Measurements from ENCODE around the gene COQ8B.
"Not testable (repeated sequence)": the region's sequence is repeated elsewhere in the genome, so short reads cannot be mapped to it uniquely, and the experiment has no call there.

COQ8B gene

GRCh38 chr19:40742477-40742876 lies 25.8 kb upstream of the COQ8B start:
- no peak for DNase-seq (ENCODE audit: low spot score)

- no peak for DNase-seq (ENCODE audit: low spot score)
These were observed 25.1 kb upstream of the COQ8B start for GRCh38 chr19:40741527-40742390.

DNA sequence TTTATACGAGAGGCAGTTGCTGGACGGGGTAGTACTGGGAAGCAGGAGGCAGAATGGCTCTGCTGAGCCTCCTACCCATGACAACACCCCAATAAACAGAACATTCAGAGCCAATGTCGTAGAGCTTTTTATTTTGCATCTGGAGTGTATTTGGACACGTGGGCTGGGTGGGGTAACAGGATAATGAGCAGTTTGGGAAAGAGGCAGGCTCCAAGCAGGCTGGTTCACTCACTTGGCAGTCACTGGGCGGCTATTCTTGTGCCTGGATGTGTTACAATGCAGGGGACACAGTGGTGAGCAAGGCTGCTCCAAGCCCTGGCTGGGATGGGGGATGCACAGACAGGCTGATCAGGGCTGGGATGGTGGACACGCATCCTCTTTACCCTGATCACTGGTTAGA lies 24.1 kb upstream of the COQ8B start:
- DNase-seq (ENCODE audit: low spot score), result peak; percentile 82

DNA sequence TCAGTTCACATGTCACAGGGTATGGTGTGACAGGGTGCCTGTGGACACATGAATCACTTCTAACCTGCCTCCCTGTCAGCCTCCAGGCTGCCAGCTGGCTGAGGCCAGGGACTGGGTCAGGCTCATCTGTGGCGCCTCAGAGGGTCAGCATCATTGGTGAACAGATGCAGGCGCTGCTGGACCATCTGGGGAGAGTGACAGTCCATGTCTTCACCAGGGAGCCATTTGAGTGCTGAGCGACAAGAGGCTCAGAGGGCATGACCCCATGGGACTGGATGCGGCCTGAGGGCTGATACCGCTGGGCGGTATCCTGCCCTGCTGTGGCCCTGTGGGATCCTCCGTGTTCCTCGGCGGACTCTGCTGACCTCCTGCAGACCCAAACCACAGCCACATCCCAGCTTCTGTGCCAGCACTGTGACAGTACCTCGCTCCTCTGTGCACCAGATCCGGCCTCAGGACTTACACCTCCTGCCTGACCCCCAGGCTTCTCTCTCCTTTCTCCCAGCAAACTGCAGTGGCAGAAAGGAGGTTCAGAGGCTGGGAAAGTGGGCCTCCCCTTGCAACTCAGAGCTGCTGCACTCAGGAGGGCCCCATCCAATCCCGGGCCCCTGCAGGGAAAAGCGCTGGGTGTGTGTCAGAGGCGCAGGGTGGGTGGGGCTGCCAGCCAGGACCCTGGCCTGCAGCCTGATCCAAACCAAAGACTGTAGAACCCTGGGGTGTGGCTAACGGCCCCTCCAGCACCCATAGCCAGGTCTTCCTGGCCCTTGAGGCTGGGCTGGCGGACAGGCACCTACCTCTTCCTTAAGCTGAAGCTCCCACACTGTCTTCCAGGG lies 23.4 kb upstream of the COQ8B start:
- no peak for DNase-seq (ENCODE audit: low spot score)

- no peak for DNase-seq (ENCODE audit: low spot score)
These were observed 22.5 kb upstream of the COQ8B start for GRCh38 chr19:40739030-40739839.

DNA sequence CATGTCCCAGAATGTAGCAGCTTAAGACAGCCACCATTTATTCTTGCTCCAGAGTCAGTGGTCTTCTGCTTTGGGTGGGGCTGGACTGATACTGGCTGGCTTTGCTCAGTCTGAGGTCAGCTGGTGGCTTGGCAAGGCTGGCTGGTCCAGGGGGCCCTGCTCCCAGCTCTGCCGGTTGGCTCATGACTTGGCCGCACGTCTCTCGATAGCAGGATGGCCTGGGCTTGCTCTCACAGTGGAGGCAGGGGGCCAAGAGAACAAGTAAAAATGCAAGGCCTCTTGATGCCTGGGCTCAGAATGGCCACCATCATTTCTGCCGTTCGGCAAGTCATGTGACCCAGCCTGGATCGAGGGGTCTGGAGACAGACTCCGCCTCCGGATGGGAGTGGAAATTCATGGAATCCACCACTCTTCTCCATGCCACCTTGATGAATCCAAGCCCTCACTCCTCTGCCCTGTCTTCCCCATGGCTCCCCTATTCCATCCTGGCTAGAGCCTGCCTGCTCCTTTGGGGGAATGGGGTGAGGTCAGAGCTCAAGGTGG lies 20.5 kb upstream of the COQ8B start:
- no peak for DNase-seq (ENCODE audit: low spot score)

DNA sequence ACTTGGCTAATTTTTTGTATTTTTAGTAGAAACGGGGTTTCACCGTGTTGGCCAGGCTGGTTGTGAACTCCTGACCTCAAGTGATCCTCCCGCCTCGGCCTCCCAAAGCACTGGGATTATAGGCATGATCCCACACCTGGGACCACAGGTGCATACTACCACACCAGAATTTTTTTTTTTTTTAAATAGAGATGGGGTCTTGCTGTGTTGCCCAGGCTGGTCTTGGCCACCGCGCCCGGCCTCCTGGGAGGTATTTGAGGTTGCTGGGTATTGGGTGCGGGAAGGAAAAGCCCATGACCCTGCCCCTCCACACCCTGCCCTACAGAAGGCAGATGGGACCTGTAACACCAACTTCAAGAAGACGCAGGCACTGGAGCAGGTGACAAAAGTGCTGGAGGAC lies 20.0 kb upstream of the COQ8B start:
- no peak for DNase-seq (ENCODE audit: low spot score)

GRCh38 chr19:40735013-40735771 lies 18.5 kb upstream of the COQ8B start:
- no peak for DNase-seq (ENCODE audit: low spot score)

GRCh38 chr19:40733149-40733548 lies 16.5 kb upstream of the COQ8B start:
- no peak for DNase-seq (ENCODE audit: low spot score)

GRCh38 chr19:40732304-40732703 lies 15.6 kb upstream of the COQ8B start:
- not testable (repeated sequence) for DNase-seq (ENCODE audit: low spot score)

DNA sequence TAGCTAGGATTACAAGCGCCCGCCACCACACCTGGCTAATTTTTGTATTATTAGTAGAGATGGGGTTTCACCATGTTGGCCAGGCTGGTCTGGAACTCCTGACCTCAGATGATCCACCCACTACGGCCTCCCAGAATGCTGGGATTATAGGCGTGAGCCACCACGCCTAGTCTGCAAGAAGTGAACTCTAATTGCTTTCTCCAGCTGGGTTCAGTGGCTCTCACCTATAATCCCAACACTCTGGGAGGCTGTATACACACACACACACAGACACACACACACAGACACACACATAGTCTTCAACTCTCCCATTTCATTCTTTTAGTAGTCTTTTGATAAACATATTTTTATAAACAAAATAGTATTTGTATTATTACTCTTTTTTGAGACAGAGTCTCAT lies 13.4 kb upstream of the COQ8B start:
- DNase-seq (ENCODE audit: low spot score), result not testable (repeated sequence)

DNA sequence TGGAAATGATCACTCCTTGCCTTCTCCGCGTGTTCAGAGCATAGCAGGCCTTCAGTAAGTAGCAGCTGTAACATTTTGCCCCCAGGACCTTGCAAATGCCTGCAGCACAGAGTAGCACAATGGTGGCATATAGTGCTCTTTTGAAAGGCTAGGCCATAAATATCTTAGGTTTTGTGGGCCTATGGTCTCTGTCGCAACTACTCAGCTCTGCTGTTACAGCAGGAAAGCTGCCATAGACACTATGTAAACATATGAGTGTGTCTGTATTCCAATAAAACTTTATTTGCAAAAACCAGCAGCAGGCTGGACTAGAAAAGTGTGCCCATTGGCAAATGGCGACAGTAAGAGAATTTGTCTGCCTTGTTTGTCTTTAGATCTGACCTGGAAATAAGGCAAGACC lies 9.6 kb upstream of the COQ8B start:
- no peak for DNase-seq (ENCODE audit: low spot score)

- no peak for DNase-seq (ENCODE audit: low spot score)
These were observed 8.2 kb upstream of the COQ8B start for GRCh38 chr19:40724855-40725254.

DNA sequence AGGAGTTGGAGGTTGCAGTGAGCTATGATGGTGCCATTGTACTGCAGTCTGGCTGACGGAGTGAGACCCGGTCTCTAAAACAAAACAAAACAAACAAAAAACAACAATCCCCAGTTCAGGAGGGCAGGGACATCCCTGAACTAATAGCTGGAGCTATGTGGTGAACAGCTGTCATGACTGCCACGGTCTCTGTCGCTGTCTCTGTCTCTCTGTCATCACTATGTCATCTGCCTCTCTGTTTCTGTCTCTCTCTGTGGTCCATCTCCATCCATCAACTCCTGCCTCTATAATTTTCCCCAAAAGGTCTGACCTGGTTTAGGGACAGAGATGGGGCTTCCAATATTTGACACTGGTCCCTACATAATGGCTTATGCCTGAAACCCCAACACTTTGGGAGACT lies 7.6 kb upstream of the COQ8B start:
- DNase-seq (ENCODE audit: low spot score), result no peak

DNA sequence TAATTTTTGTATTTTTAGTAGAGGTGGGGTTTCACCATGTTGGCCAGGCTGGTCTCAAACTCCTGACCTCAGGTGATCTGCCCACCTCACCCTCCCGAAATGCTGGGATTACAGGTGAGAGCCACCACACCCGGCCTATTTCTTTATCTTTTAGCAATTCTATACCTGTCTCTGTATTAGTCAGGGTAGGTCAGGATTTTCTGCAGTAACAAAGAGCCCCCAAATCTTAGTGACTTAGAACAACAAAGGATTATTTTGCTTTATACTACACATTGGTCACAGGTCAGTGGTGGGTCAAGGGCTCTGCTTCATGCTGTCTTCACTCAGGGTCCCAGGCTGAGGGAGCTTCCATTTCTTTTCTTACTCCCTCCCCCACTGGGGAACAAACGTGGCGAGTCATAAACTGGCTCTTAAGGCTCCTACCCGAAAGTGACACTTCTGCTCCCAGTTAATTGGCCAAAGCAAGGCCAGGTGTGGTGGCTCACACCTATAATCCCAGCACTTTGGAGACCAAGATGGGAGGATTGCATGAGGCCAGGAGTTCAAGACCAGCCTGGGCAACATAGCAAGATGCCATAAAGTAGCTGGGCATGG lies 7.1 kb upstream of the COQ8B start:
- no peak for DNase-seq (ENCODE audit: low spot score)

- no peak for DNase-seq (ENCODE audit: low spot score)
These were observed 5.4 kb upstream of the COQ8B start for GRCh38 chr19:40721936-40722661.

DNA sequence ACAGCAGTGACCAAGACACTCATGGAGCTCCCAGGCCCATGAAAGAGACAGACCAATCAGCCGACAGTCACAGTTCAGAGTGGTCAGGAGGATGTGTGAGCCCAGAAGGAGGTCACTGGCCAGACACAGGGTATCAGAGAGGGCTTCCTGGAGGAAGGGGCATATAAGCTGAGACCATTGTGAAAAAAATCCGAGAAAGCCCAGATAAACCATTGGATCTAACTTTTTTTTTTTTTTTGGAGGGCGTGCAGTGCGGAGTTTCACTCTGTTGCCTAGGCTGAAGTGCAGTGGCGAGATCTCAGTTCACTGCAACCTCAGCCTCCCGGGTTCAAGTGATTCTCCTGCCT lies 4.4 kb upstream of the COQ8B start:
- no peak for DNase-seq (ENCODE audit: low spot score)

DNA sequence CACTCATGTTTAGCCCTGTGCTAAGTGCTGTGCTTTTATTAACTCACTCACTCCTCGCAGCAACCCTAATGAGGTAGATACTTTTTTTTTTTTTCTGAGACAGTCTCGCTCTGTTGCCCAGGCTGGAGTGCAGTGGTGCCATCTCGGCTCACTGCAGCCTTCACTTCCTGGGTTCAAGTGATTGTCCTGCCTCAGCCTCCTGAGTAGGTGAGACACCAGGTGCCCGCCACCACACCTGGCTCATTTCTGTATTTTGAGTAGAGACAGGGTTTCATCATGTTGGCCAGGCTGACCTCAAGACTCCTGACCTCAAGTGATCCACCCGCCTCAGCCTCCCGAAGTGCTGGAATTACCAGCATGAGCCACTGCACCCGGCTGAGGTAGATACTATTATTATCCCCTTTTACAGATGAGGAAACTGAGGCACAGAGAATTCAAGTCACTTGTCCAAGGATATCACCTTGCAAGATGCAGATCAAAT lies 2.8 kb upstream of the COQ8B start:
- DNase-seq (ENCODE audit: low spot score), result no peak

GRCh38 chr19:40718774-40719391 lies 2.2 kb upstream of the COQ8B start:
- DNase-seq (ENCODE audit: low spot score), result peak; percentile 28
